Adrenal gland (tissue), 12 donors: ENCODE data around the gene ATXN7. TPM values are rescaled to one million over a fixed set of nuclear protein-coding genes. Genes with fewer than 3 reads are reported as not detected.

ENCODE experiments used
- DNase-seq, 7 donors: peaks; one replicate each; pipeline ENCODE4 v3.0.0-alpha.2; 2019 to 2020
- H3K27ac ChIP-seq, 5 donors: fragments of 200-600 bp; sonication (generic) in 4 of 5; 1 replicate in 3 of 5; 2 replicates in 2 of 5; pipeline versions ENCODE4 v1.5.1 to v1.8.0; 2016 to 2020; ENCODE audit warnings: mild to moderate bottlenecking in 1 of 5
- H3K27me3 ChIP-seq: fragments of 200-600 bp; 2 replicates; pipeline ENCODE4 v1.8.0; 2021
- H3K36me3 ChIP-seq, 2 donors: fragments of 200-600 bp; replicated peaks in 1 of 2; 1 replicate in 1 of 2; 2 replicates in 1 of 2; pipeline versions ENCODE4 v1.5.1 to v1.8.0; 2018 to 2022
- H3K4me1 ChIP-seq, 2 donors: fragments of 200-600 bp; replicated peaks in 1 of 2; 1 replicate in 1 of 2; 2 replicates in 1 of 2; pipeline versions ENCODE4 v1.5.1 to v1.8.0; 2018 to 2021
- H3K4me3 ChIP-seq, 4 donors: fragments of 200-600 bp; sonication (generic) in 3 of 4; one replicate each; pipeline ENCODE4 v1.5.1; 2016 to 2018
- H3K9me3 ChIP-seq, 3 donors: fragments of 200-600 bp; sonication (generic) in 1 of 3; replicated peaks in 1 of 3; 1 replicate in 2 of 3; 2 replicates in 1 of 3; pipeline versions ENCODE4 v1.5.1 to v1.8.0; 2016 to 2021
- POLR2A ChIP-seq, 2 donors: fragments of 450-650 bp; IDR thresholded peaks; one replicate each; pipeline ENCODE4 v1.6.1; 2017; ENCODE audit warnings: antibody characterized with exemption in 2 of 2, mild to moderate bottlenecking in 2 of 2, moderate library complexity in 1 of 2
- WGBS, 4 donors: extraction: QIAGEN DNeasy Blood & Tissue Kit in 2 of 4; methylation state at CpG; one replicate each; pipeline versions ENCODE4 v1.1.5 to v1.1.7; 2013 to 2017; 5-methylcytosine and 5-hydroxymethylcytosine counted together
- intact Hi-C, 2 donors: fragments of 100-400 bp; cut with DNase I; formaldehyde crosslinking; loops; one replicate each; pipeline versions ENCODE4 v1.14.1 to v1.15.0; 2022 to 2023
- polyA plus RNA-seq, 3 donors: library from polyadenylated mRNA; stranded (reverse); fragments of 200-250 nt in 2 of 3; fragments of 350-450 nt in 1 of 3; fragmentation: Illumina TruSeq in 1 of 3; extraction: RNeasy Lipid Tissue Mini Kit (QIAGEN cat#74804) in 1 of 3; gene quantifications; one replicate each; pipeline ENCODE4 v1.2.3, GENCODE V29; 2013 to 2014
- total RNA-seq, 9 donors: library from RNA; depleted of rRNA in 4 of 9; stranded (reverse); fragments of >200 nt in 4 of 9; fragments of 120-200 nt in 1 of 9; fragmentation: NEBNext Ultra II Directional in 1 of 9; extraction: Animal tissue kit (Norgen Biotek cat#: 25700) in 1 of 9; gene quantifications; one replicate each; pipeline versions ENCODE4 v1.1.0 to v1.2.4, GENCODE V29; 2013 to 2023
- TF ChIP-seq, protein P1 (sequence below), 6 experiments: fragments of 450-650 bp in 4 of 6; fragments of 200-600 bp in 2 of 6; sonication (generic) in 1 of 6; IDR thresholded peaks; 1 replicate in 5 of 6; 2 replicates in 1 of 6; pipeline versions ENCODE4 v1.5.1 to v1.8.0; 2016 to 2021; ENCODE audit warnings: antibody characterized with exemption in 6 of 6, mild to moderate bottlenecking in 2 of 6, moderate library complexity in 1 of 6
- donor health status: healthy with polysubstance abuse.
- donor health status: Bipolar disorder and iron deficiency.
- donor health status: DM: yes; HTN: yes; CAD: no.
- donor health status: DM: no; HTN: no; CAD: no.
- donor health status: DM: no; HTN: no; CAD: no.
- donor health status: DM: yes; HTN: yes; CAD: no.

Gene ATXN7
- total and polyA plus RNA-seq, 12 donors, result 4.1 to 27.3 (median 18.0) TPM

DNA sequence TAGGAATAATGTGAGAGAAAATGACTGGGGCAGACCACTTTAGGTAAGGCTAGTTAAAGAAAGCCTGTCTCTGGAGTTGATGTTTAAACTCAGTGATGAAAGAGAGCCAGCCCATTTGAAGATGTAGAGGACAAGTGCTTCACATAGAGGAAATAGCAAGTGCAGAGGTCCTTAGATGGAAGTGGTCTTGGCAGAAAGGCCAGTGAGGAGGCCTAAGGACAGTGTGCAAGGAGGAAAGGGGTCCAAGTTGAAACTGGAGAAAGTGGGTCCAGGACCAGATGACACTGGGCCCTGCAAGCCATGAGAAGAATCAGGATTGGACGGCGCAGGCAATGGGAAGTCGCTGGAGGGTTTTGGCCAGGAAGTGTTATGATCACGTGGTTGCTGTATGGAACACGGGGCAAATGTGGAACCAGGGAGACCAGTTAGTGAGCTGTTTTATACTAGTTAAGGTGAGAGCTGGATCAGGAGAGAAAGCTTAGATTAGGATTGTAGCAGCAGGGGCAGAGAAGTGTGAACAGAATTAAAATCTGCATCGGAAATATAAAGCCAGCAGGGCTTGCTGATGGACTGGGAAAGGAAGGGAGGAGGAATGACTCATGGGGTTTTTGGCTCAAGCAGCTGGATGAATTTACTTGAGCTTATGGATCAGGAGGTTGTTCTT, 96.5 kb downstream of the ATXN7 start:
- Histone ChIP-seq H3K36me3 (no peaks in the 10 kb centered on the region), H3K4me1 (peaks cover 0 to 34% of the 10 kb centered on the region in 2 donors), H3K9me3 (no peaks in the 10 kb centered on the region), H3K4me3 (peak overlapping the region in 2 of 4 donors; percentile 8 to 40), H3K27ac (peak overlapping the region in 4 of 5 donors; percentile 9 to 52 (median 49)), H3K27me3 (no peaks in the 10 kb centered on the region)
- 26 to 37% (median 31%) methylated on average over 6 of the region's 6 CpGs for WGBS, 4 donors
- intact Hi-C loops, result no loop called here
- TF ChIP-seq, protein P1, sequence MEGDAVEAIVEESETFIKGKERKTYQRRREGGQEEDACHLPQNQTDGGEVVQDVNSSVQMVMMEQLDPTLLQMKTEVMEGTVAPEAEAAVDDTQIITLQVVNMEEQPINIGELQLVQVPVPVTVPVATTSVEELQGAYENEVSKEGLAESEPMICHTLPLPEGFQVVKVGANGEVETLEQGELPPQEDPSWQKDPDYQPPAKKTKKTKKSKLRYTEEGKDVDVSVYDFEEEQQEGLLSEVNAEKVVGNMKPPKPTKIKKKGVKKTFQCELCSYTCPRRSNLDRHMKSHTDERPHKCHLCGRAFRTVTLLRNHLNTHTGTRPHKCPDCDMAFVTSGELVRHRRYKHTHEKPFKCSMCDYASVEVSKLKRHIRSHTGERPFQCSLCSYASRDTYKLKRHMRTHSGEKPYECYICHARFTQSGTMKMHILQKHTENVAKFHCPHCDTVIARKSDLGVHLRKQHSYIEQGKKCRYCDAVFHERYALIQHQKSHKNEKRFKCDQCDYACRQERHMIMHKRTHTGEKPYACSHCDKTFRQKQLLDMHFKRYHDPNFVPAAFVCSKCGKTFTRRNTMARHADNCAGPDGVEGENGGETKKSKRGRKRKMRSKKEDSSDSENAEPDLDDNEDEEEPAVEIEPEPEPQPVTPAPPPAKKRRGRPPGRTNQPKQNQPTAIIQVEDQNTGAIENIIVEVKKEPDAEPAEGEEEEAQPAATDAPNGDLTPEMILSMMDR (IDR thresholded peaks at IDR 0.05), result no peak
- TF ChIP-seq POLR2A (IDR thresholded peaks at IDR 0.05), result no peak
- DNase-seq, result peak in 6 of 7 donors; percentile 35 to 56 (median 43)

- no peaks in the 10 kb centered on the region for H3K36me3 ChIP-seq
- TF ChIP-seq POLR2A (IDR thresholded peaks at IDR 0.05), result no peak
- TF ChIP-seq, protein P1 (IDR thresholded peaks at IDR 0.05), result peak; percentile 38 to 66 (median 54)
- H3K27me3 ChIP-seq, result no peaks in the 10 kb centered on the region
- H3K9me3 ChIP-seq, result no peaks in the 10 kb centered on the region
- 15 to 24% (median 19%) methylated on average over 2 of the region's 2 CpGs for WGBS, 4 donors
- H3K4me1 ChIP-seq, result peaks cover 0 to 36% of the 10 kb centered on the region in 2 donors
- no peak overlapping the region for H3K27ac ChIP-seq
- intact Hi-C loops, result no loop called here
- H3K4me3 ChIP-seq, result no peak overlapping the region
- no peak for DNase-seq
Measured at GRCh38 chr3:63961891-63962290, 98.2 kb downstream of the ATXN7 start.

- H3K27ac ChIP-seq, result no peak overlapping the region
- peaks cover 12 to 50% of the 10 kb centered on the region in 2 donors for H3K4me1 ChIP-seq
- H3K9me3 ChIP-seq, result no peaks in the 10 kb centered on the region
- no peak for DNase-seq
- intact Hi-C loops, result no loop called here
- no peak overlapping the region for H3K4me3 ChIP-seq
- TF ChIP-seq, protein P1 (IDR thresholded peaks at IDR 0.05), result no peak
- no peak for TF ChIP-seq POLR2A (IDR thresholded peaks at IDR 0.05)
- 88 to 98% (median 93%) methylated on average over 1 of the region's 1 CpG for WGBS, 4 donors
- no peaks in the 10 kb centered on the region for H3K27me3 ChIP-seq
- no peaks in the 10 kb centered on the region for H3K36me3 ChIP-seq
Measured at GRCh38 chr3:63963496-63963895, 99.8 kb downstream of the ATXN7 start.

DNA sequence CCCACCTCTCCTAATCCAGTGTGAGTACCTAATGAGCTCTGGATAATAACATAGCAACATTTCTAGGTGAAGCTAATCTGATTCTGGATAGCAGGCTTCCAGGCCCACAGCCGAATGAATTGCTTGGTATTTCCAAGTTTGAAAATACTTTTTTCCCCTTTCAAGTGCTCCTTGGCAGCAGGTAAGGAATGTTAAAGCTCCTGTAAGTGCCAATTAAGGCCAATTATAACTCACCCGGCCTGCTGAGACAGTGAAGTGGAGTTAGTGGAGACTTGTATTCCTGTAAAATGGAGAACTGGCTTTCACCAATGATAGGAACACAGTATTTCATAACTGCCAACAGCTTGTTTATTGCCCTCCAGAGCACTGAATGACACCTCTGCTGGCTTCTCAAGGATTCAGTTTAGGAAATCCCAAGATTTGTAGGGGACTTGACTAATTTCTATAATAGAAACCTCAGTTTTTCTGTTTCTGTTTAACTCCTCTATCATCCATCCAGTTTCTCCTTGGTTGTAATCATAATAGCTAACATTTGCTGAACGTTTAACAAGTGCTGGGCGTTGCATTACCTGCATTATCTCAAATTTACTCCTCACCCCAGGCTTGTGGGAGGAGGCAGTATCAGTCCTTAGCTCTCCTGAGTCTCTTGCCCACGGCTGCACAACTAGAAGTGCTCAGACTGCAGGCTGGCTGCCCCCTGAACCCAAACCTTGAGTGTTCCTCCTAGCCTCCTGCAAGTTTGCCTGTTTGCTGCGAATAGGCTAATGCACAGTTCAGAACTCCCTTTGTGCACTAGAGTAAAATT, 101.2 kb downstream of the ATXN7 start:
- no peak overlapping the region for H3K4me3 ChIP-seq
- H3K4me1 ChIP-seq, result peaks cover 12 to 53% of the 10 kb centered on the region in 2 donors
- H3K9me3 ChIP-seq, result no peaks in the 10 kb centered on the region
- intact Hi-C loops, result no loop called here
- DNase-seq, result no peak
- 78 to 82% (median 81%) methylated on average over 6 of the region's 6 CpGs for WGBS, 4 donors
- H3K36me3 ChIP-seq, result no peaks in the 10 kb centered on the region
- TF ChIP-seq, protein P1 (IDR thresholded peaks at IDR 0.05), result no peak
- TF ChIP-seq POLR2A (IDR thresholded peaks at IDR 0.05), result no peak
- no peak overlapping the region for H3K27ac ChIP-seq
- H3K27me3 ChIP-seq, result no peaks in the 10 kb centered on the region
